Measurements from ENCODE around the gene NSD2.

DNA sequence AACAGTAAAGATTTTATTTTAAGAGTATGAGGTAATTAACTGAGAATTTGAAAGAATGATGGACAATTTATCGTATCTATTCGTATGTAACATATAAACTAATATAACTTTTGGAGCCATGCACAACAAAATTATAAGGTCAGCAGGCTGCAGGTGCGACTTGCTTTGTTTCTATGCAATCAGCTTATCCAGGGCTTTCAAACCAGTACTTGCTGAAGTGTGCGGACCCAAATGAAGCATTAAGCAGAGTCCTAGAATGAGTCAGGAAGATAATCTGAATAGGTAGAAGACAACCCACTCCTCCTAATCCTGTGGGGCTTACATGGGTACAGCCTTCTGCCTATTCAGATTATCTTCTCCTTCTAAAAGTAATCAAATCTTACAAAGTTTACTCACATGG lies 2.1 kb downstream of the NSD2 start:
- TF ChIP-seq, protein P1, sequence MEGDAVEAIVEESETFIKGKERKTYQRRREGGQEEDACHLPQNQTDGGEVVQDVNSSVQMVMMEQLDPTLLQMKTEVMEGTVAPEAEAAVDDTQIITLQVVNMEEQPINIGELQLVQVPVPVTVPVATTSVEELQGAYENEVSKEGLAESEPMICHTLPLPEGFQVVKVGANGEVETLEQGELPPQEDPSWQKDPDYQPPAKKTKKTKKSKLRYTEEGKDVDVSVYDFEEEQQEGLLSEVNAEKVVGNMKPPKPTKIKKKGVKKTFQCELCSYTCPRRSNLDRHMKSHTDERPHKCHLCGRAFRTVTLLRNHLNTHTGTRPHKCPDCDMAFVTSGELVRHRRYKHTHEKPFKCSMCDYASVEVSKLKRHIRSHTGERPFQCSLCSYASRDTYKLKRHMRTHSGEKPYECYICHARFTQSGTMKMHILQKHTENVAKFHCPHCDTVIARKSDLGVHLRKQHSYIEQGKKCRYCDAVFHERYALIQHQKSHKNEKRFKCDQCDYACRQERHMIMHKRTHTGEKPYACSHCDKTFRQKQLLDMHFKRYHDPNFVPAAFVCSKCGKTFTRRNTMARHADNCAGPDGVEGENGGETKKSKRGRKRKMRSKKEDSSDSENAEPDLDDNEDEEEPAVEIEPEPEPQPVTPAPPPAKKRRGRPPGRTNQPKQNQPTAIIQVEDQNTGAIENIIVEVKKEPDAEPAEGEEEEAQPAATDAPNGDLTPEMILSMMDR (IDR thresholded peaks at IDR 0.05) = no peak
- no peak for TF ChIP-seq EZH2 (IDR thresholded peaks at IDR 0.05)
